Loucy (cell line): ENCODE results near the gene C19orf85.

Experiments
- CTCF ChIP-seq: fragments of 200-600 bp; sonication (generic); conservative IDR thresholded peaks from 2 replicates; pipeline ENCODE4 v1.5.1; 2014; ENCODE audit warnings: mild to moderate bottlenecking, antibody characterized with exemption, low read length
- EZH2phosphoT487 ChIP-seq: fragments of 200-600 bp; IDR thresholded peaks from 2 replicates; pipeline ENCODE4 v1.6.1; 2018; ENCODE audit warnings: antibody characterized with exemption, mild to moderate bottlenecking, moderate library complexity, borderline replicate concordance

GRCh38 chr19:55465460-55466240 is 1.1 kb upstream of the C19orf85 start:
- no peak for TF ChIP-seq CTCF
- TF ChIP-seq EZH2phosphoT487: no peak
